Stimulated activated naive CD8-positive, alpha-beta T cell treated with anti-CD3 and anti-CD28 coated beads, Interleukin-15, Interleukin-2, amounts not matched to agents 100 U/mL and 50 U/mL, for 24 hours (primary cell): Measurements from ENCODE around the gene ST6GALNAC5.
A peak's percentile ranks its signal among the peaks of the same experiment; 100 is the strongest.
"Not testable (repeated sequence)": the region's sequence is repeated elsewhere in the genome, so short reads cannot be mapped to it uniquely, and the experiment has no call there.

Experiments
- ATAC-seq: fragments of 150-1000 bp; cut with Tn5 transposase; one replicate; pipeline ENCODE4 v1.10.0; 2021
- DNase-seq: peaks from one replicate; pipeline ENCODE4 v3.0.0; 2021

ST6GALNAC5 gene

GRCh38 chr1:76867342-76868130 lies at the start of gene ST6GALNAC5:
Gene ST6GALNAC5, plus strand, starts transcription at chr1:76867480.
- peak; percentile 26 for ATAC-seq

GRCh38 chr1:76820028-76820427 lies 47.3 kb upstream of the ST6GALNAC5 start:
- ATAC-seq = no peak
- DNase-seq = no peak

More at GRCh38 chr1:76867342-76868130, at the start of gene ST6GALNAC5:
- DNase-seq = peak; percentile 9

- not testable (repeated sequence) for ATAC-seq, DNase-seq
Measured at GRCh38 chr1:76822961-76823360, 44.3 kb upstream of the ST6GALNAC5 start.

- ATAC-seq (no peak), DNase-seq (no peak)
Measured at GRCh38 chr1:76824106-76824505, 43.2 kb upstream of the ST6GALNAC5 start.

GRCh38 chr1:76826072-76826845 lies 41.0 kb upstream of the ST6GALNAC5 start:
- ATAC-seq = no peak
- DNase-seq = no peak

- no peak for DNase-seq
- no peak for ATAC-seq
Measured at GRCh38 chr1:76827066-76827465, 40.2 kb upstream of the ST6GALNAC5 start.

GRCh38 chr1:76830373-76830772 lies 36.9 kb upstream of the ST6GALNAC5 start:
- DNase-seq (no peak), ATAC-seq (no peak)

- no peak for ATAC-seq
- DNase-seq = no peak
Measured at GRCh38 chr1:76832521-76832920, 34.8 kb upstream of the ST6GALNAC5 start.

- ATAC-seq (no peak), DNase-seq (no peak)
Measured at GRCh38 chr1:76833151-76833550, 34.1 kb upstream of the ST6GALNAC5 start.

GRCh38 chr1:76833856-76834255 lies 33.4 kb upstream of the ST6GALNAC5 start:
- ATAC-seq = no peak
- no peak for DNase-seq

GRCh38 chr1:76835203-76835602 lies 32.1 kb upstream of the ST6GALNAC5 start:
- no peak for DNase-seq
- no peak for ATAC-seq

GRCh38 chr1:76840278-76840677 lies 27.0 kb upstream of the ST6GALNAC5 start:
- DNase-seq (no peak), ATAC-seq (no peak)

- ATAC-seq (no peak), DNase-seq (no peak)
Measured at GRCh38 chr1:76841460-76841859, 25.8 kb upstream of the ST6GALNAC5 start.

- DNase-seq (no peak), ATAC-seq (no peak)
Measured at GRCh38 chr1:76843821-76844464, 23.3 kb upstream of the ST6GALNAC5 start.

- ATAC-seq (no peak), DNase-seq (no peak)
Measured at GRCh38 chr1:76854255-76854654, 13.0 kb upstream of the ST6GALNAC5 start.

GRCh38 chr1:76856104-76856503 lies 11.2 kb upstream of the ST6GALNAC5 start:
- no peak for ATAC-seq
- no peak for DNase-seq

GRCh38 chr1:76857138-76857537 lies 10.1 kb upstream of the ST6GALNAC5 start:
- DNase-seq (no peak), ATAC-seq (no peak)

GRCh38 chr1:76857973-76858372 lies 9.3 kb upstream of the ST6GALNAC5 start:
- ATAC-seq (no peak), DNase-seq (no peak)

- ATAC-seq (no peak), DNase-seq (no peak)
Measured at GRCh38 chr1:76861149-76861548, 6.1 kb upstream of the ST6GALNAC5 start.

- DNase-seq (no peak), ATAC-seq (no peak)
Measured at GRCh38 chr1:76862447-76862846, 4.8 kb upstream of the ST6GALNAC5 start.

GRCh38 chr1:76864383-76864782 lies 2.9 kb upstream of the ST6GALNAC5 start:
- DNase-seq = no peak

GRCh38 chr1:76865696-76866286 lies 1.5 kb upstream of the ST6GALNAC5 start:
- DNase-seq (no peak), ATAC-seq (no peak)

More at GRCh38 chr1:76864383-76864782, 2.9 kb upstream of the ST6GALNAC5 start:
- ATAC-seq = no peak
